Kidney tubule cell (primary cell): ENCODE data around the gene SLC12A6.
"Not testable (repeated sequence)": the region's sequence is repeated elsewhere in the genome, so short reads cannot be mapped to it uniquely, and the experiment has no call there.

Experiments
- DNase-seq: peaks from one replicate; pipeline ENCODE4 v3.0.0-alpha.2; 2018; ENCODE audit warnings: low spot score

SLC12A6 gene

GRCh38 chr15:34337557-34338306, at the start of gene SLC12A6:
SLC12A6 (minus strand) TSS chr15:34337781; CDS start chr15:34336680, 1,101 bp downstream.
- peak; percentile 96 for DNase-seq

GRCh38 chr15:34381829-34382521, 44.4 kb upstream of the SLC12A6 start:
- DNase-seq = not testable (repeated sequence)

GRCh38 chr15:34380491-34380890, 42.9 kb upstream of the SLC12A6 start:
- not testable (repeated sequence) for DNase-seq

GRCh38 chr15:34376856-34377255, 39.3 kb upstream of the SLC12A6 start:
- no peak for DNase-seq

GRCh38 chr15:34375541-34375940, 38.0 kb upstream of the SLC12A6 start:
- DNase-seq = not testable (repeated sequence)

GRCh38 chr15:34374816-34375215, 37.2 kb upstream of the SLC12A6 start:
- no peak for DNase-seq

- DNase-seq = no peak
These were observed 36.4 kb upstream of the SLC12A6 start for GRCh38 chr15:34373951-34374350.

- peak; percentile 16 for DNase-seq
These were observed 33.1 kb upstream of the SLC12A6 start for GRCh38 chr15:34370643-34371042.

- no peak for DNase-seq
These were observed 32.5 kb upstream of the SLC12A6 start for GRCh38 chr15:34370129-34370528.

GRCh38 chr15:34367101-34368081, 29.8 kb upstream of the SLC12A6 start, which contains the start of gene LPCAT4:
LPCAT4 (minus strand) TSS chr15:34367196; CDS start chr15:34367100, 96 bp downstream.
- peak; percentile 91 for DNase-seq

- peak; percentile 86 for DNase-seq
These were observed 28.9 kb upstream of the SLC12A6 start for GRCh38 chr15:34366271-34367065.

GRCh38 chr15:34365836-34366235, 28.3 kb upstream of the SLC12A6 start:
- DNase-seq = no peak

GRCh38 chr15:34365091-34365825, 27.7 kb upstream of the SLC12A6 start:
- DNase-seq = no peak

GRCh38 chr15:34364041-34364440, 26.5 kb upstream of the SLC12A6 start:
- DNase-seq = no peak

- DNase-seq = no peak
These were observed 24.6 kb upstream of the SLC12A6 start for GRCh38 chr15:34362047-34362773.

GRCh38 chr15:34361278-34361677, 23.7 kb upstream of the SLC12A6 start:
- no peak for DNase-seq

- peak; percentile 74 for DNase-seq
These were observed 22.7 kb upstream of the SLC12A6 start for GRCh38 chr15:34360298-34360697.

GRCh38 chr15:34359416-34359815, 21.8 kb upstream of the SLC12A6 start:
- peak; percentile 22 for DNase-seq

- DNase-seq = no peak
These were observed 21.4 kb upstream of the SLC12A6 start for GRCh38 chr15:34358948-34359347.

- DNase-seq = no peak
These were observed 20.8 kb upstream of the SLC12A6 start for GRCh38 chr15:34358367-34358766.
